DLD1 (cell line): ENCODE data around the gene CHFR.
"Not testable (repeated sequence)": the region's sequence is repeated elsewhere in the genome, so short reads cannot be mapped to it uniquely, and the experiment has no call there.

ENCODE experiments used
- in situ Hi-C: cut with HindIII; loops from 2 replicates; pipeline ENCODE4 v1.10.0; 2017; ENCODE audit warnings: low sequenced_read_pairs

The CHFR gene

GRCh38 chr12:132887513-132888351 is at the start of gene CHFR:
Gene CHFR, minus strand, starts transcription at chr12:132887605. Its CDS starts 277 bp downstream, at chr12:132887328.
- in situ Hi-C loops, result no loop called here

- in situ Hi-C loops, result not testable (repeated sequence)
Observed at GRCh38 chr12:132936921-132937320, 49.5 kb upstream of the CHFR start.

- in situ Hi-C loops, result no loop called here
Observed at GRCh38 chr12:132936163-132936562, 48.8 kb upstream of the CHFR start.

- in situ Hi-C loops, result no loop called here
Observed at GRCh38 chr12:132926415-132926833, 39.0 kb upstream of the CHFR start.

GRCh38 chr12:132925597-132926414 is 38.4 kb upstream of the CHFR start:
- in situ Hi-C loops, result no loop called here

GRCh38 chr12:132924356-132924755 is 37.0 kb upstream of the CHFR start:
- in situ Hi-C loops, result no loop called here

GRCh38 chr12:132923356-132923909 is 36.0 kb upstream of the CHFR start:
- in situ Hi-C loops, result no loop called here

- in situ Hi-C loops, result no loop called here
Observed at GRCh38 chr12:132922676-132923075, 35.3 kb upstream of the CHFR start.

GRCh38 chr12:132921685-132922084 is 34.3 kb upstream of the CHFR start:
- in situ Hi-C loops, result no loop called here

GRCh38 chr12:132918680-132919079 is 31.3 kb upstream of the CHFR start:
- in situ Hi-C loops, result no loop called here

GRCh38 chr12:132909030-132909368 is 21.6 kb upstream of the CHFR start:
- in situ Hi-C loops, result no loop called here

- in situ Hi-C loops, result no loop called here
Observed at GRCh38 chr12:132908145-132909029, 21.0 kb upstream of the CHFR start.

- in situ Hi-C loops, result not testable (repeated sequence)
Observed at GRCh38 chr12:132907789-132908144, 20.4 kb upstream of the CHFR start.

GRCh38 chr12:132907216-132907615 is 19.8 kb upstream of the CHFR start:
- in situ Hi-C loops, result no loop called here

- in situ Hi-C loops, result no loop called here
Observed at GRCh38 chr12:132904718-132905328, 17.4 kb upstream of the CHFR start.

- in situ Hi-C loops, result no loop called here
Observed at GRCh38 chr12:132899033-132899432, 11.6 kb upstream of the CHFR start.

GRCh38 chr12:132888852-132889251 is 1.4 kb upstream of the CHFR start:
- in situ Hi-C loops, result no loop called here

- in situ Hi-C loops, result no loop called here
Observed at GRCh38 chr12:132886529-132887477, 602 bp downstream of the CHFR start.

- in situ Hi-C loops, result no loop called here
Observed at GRCh38 chr12:132881818-132882217, 5.6 kb downstream of the CHFR start.
